H1 (cell line): ENCODE results near the gene NCF4. TPM values are rescaled to one million over a fixed set of nuclear protein-coding genes. Genes with fewer than 3 reads are reported as not detected.

ENCODE experiments used
- ASH2L ChIP-seq: fragments of 200-600, 300-600 bp; sonication (generic); IDR thresholded peaks from one replicate; pipeline ENCODE4 v1.7.1; 2017; ENCODE audit warnings: low read length
- ATF3 ChIP-seq: IDR thresholded peaks from 2 replicates; pipeline ENCODE4 v1.6.1; 2011; ENCODE audit warnings: low read depth, mild to moderate bottlenecking, low read length; ENCODE audit not compliant: insufficient read depth
- CBX8 ChIP-seq: fragments of 300-800, 300-1000 bp; sonication (generic); IDR thresholded peaks from 2 replicates; pipeline ENCODE4 v1.7.1; 2016; ENCODE audit warnings: low read depth, low read length, borderline replicate concordance
- CREB1 ChIP-seq: IDR thresholded peaks from 2 replicates; pipeline ENCODE4 v1.6.1; 2012; ENCODE audit warnings: inconsistent platforms
- E2F6 ChIP-seq: IDR thresholded peaks from 2 replicates; pipeline ENCODE4 v1.6.1; 2012; ENCODE audit warnings: inconsistent platforms
- FOSL1 ChIP-seq: IDR thresholded peaks from 2 replicates; pipeline ENCODE4 v1.6.1; 2011; ENCODE audit warnings: mild to moderate bottlenecking, low read depth, low read length, moderate library complexity; ENCODE audit not compliant: insufficient read depth
- HDAC6 ChIP-seq: IDR thresholded peaks from one replicate; pipeline ENCODE4 v1.7.1; 2012; ENCODE audit warnings: low read depth, mild to moderate bottlenecking, inconsistent platforms, low read length, moderate library complexity
- KDM4A ChIP-seq: IDR thresholded peaks from one replicate; pipeline ENCODE4 v1.7.1; 2012; ENCODE audit warnings: low read depth, mild to moderate bottlenecking, moderate library complexity, low read length, inconsistent platforms; ENCODE audit not compliant: severe bottlenecking
- KDM5A ChIP-seq: fragments of 200-600 bp; IDR thresholded peaks from 2 replicates; pipeline ENCODE4 v1.7.1; 2012; ENCODE audit warnings: mild to moderate bottlenecking, low read length, inconsistent platforms, mixed read lengths
- NANOG ChIP-seq: IDR thresholded peaks from 2 replicates; pipeline ENCODE4 v1.6.1; 2011; ENCODE audit warnings: low read length, low read depth, mild to moderate bottlenecking, inconsistent platforms; ENCODE audit not compliant: insufficient read depth, poor library complexity, severe bottlenecking
- PHF8 ChIP-seq: fragments of 200-600 bp; sonication (generic); conservative IDR thresholded peaks from 2 replicates; pipeline ENCODE4 v1.7.1; 2012; ENCODE audit warnings: low read depth, mild to moderate bottlenecking, inconsistent platforms, low read length, moderate library complexity
- POLR2A ChIP-seq, 2 experiments: IDR thresholded peaks; 1 replicate in 1 of 2; 2 replicates in 1 of 2; pipeline ENCODE4 v1.6.1; 2011; ENCODE audit warnings: low read depth in 2 of 2, low read length in 2 of 2, mild to moderate bottlenecking in 2 of 2; ENCODE audit errors: control extremely low read depth in 1 of 2
- POU5F1 ChIP-seq: IDR thresholded peaks from 2 replicates; pipeline ENCODE4 v1.6.1; 2011; ENCODE audit warnings: low read depth, mild to moderate bottlenecking, low read length, moderate library complexity
- RBBP5 ChIP-seq: IDR thresholded peaks from 2 replicates; pipeline ENCODE4 v1.7.1; 2012; ENCODE audit warnings: low read depth, mild to moderate bottlenecking, inconsistent platforms, low read length, moderate library complexity, borderline replicate concordance
- RFX5 ChIP-seq: IDR thresholded peaks from 2 replicates; pipeline ENCODE4 v1.6.1; 2011; ENCODE audit warnings: low read depth, low read length, improper control_type of control experiment, borderline replicate concordance
- RNF2 ChIP-seq: fragments of 200-900, 300-1000 bp; sonication (generic); IDR thresholded peaks from 2 replicates; pipeline ENCODE4 v1.7.1; 2016; ENCODE audit warnings: borderline replicate concordance, low read depth, mild to moderate bottlenecking, antibody characterized with exemption, low read length; ENCODE audit not compliant: poor library complexity, severe bottlenecking; ENCODE audit errors: missing control alignments
- SP1 ChIP-seq: IDR thresholded peaks from 2 replicates; pipeline ENCODE4 v1.6.1; 2011; ENCODE audit warnings: low read depth, low read length
- SP2 ChIP-seq: IDR thresholded peaks from 2 replicates; pipeline ENCODE4 v1.6.1; 2012; ENCODE audit warnings: mild to moderate bottlenecking, low read length, inconsistent platforms
- SP4 ChIP-seq: IDR thresholded peaks from 2 replicates; pipeline ENCODE4 v1.6.1; 2012; ENCODE audit warnings: low read length, inconsistent platforms
- TAF1 ChIP-seq: IDR thresholded peaks from 2 replicates; pipeline ENCODE4 v1.6.1; 2011; ENCODE audit warnings: mild to moderate bottlenecking, low read depth, low read length
- TBP ChIP-seq: IDR thresholded peaks from 2 replicates; pipeline ENCODE4 v1.6.1; 2011; ENCODE audit warnings: low read depth, low read length, improper control_type of control experiment
- USF2 ChIP-seq: IDR thresholded peaks from 2 replicates; pipeline ENCODE4 v1.6.1; 2011; ENCODE audit warnings: low read length, improper control_type of control experiment
- polyA plus RNA-seq, 7 experiments: library from polyadenylated mRNA; depleted of rRNA in 3 of 7; stranded (reverse) in 5 of 7; unstranded in 2 of 7; fragments of >200 nt in 5 of 7; fragments of 200-250 nt in 2 of 7; gene quantifications; 1 replicate in 5 of 7; 2 replicates in 1 of 7; 4 replicates in 1 of 7; pipeline versions ENCODE4 v1.2.1 to v1.2.3, GENCODE V29; 2011 to 2013; ENCODE audit warnings: missing spikeins in 2 of 7, mixed read lengths in 2 of 7
- total RNA-seq: library from RNA; stranded (reverse); fragmentation: NEBNext Ultra II Directional; extraction: Animal tissue kit (Norgen Biotek cat#: 25700); gene quantifications from 2 replicates; pipeline ENCODE4 v1.2.1, GENCODE V29; 2021

Gene NCF4
- total and polyA plus RNA-seq, 2 of the 8 experiments (the other 6 are each of a cell fraction or from before 2014, with no cell fraction given), result 0.20 TPM; not detected in 1

GRCh38 chr22:36911887-36912661 lies 51.3 kb downstream of the NCF4 start (continued):
- TF ChIP-seq PHF8, result no peak
- TF ChIP-seq KDM4A, result no peak
- no peak for TF ChIP-seq SP4
- no peak for TF ChIP-seq ASH2L
- peak; percentile 49; the same call in 1 of the 2 replicates for TF ChIP-seq SP1
- no peak for TF ChIP-seq CREB1
- no peak for TF ChIP-seq CBX8
- TF ChIP-seq NANOG, result no peak
- TF ChIP-seq ATF3, result no peak
- TF ChIP-seq E2F6, result no peak
- no peak for TF ChIP-seq TBP
- no peak for TF ChIP-seq RFX5
- no peak for TF ChIP-seq RNF2
- peak; percentile 43; the same call in 1 of the 2 replicates for TF ChIP-seq POU5F1
- no peak for TF ChIP-seq SP2
- TF ChIP-seq TAF1, result no peak
- TF ChIP-seq USF2, result no peak
- no peak for TF ChIP-seq KDM5A
- TF ChIP-seq FOSL1, result no peak
- TF ChIP-seq HDAC6, result no peak
- TF ChIP-seq POLR2A (IDR thresholded peaks at IDR 0.05; ENCODE audit: control extremely low read depth in 1 of 2, low read depth in 2 of 2, low read length in 2 of 2), result no peak
- 0 out of 2 replicates have a peak, but pooled peaks have one; percentile 60 for TF ChIP-seq RBBP5
